Kidney (tissue), 14 donors: ENCODE measurements around the gene DPAGT1. TPM values are rescaled to one million over a fixed set of nuclear protein-coding genes. Genes with fewer than 3 reads are reported as not detected.

ENCODE experiments used
- DNase-seq, 5 donors: peaks; one replicate each; pipeline ENCODE4 v3.0.0-alpha.2; 2013 to 2020
- FAIRE-seq: peaks from 2 replicates; lab custom pipeline; 2012; peaks lifted over from hg19 to GRCh38; lab: Jason Lieb, UNC
- H3K27ac ChIP-seq, 2 donors: one replicate each; pipeline ENCODE4 v1.7.0; 2013; ENCODE audit warnings: low read depth in 2 of 2, low read length in 2 of 2, inconsistent platforms in 1 of 2
- H3K27me3 ChIP-seq: one replicate; pipeline ENCODE4 v1.7.1; 2013; ENCODE audit warnings: low read length, inconsistent platforms; ENCODE audit not compliant: control insufficient read depth, insufficient read depth
- H3K36me3 ChIP-seq, 3 donors: one replicate each; pipeline versions ENCODE4 v1.7.0 to v1.7.1; 2013; ENCODE audit warnings: low read length in 3 of 3, control low read depth in 1 of 3, inconsistent platforms in 1 of 3; ENCODE audit not compliant: insufficient read depth in 3 of 3, control insufficient read depth in 2 of 3
- H3K4me1 ChIP-seq, 3 donors: one replicate each; pipeline versions ENCODE4 v1.7.0 to v1.7.1; 2013; ENCODE audit warnings: low read length in 3 of 3, inconsistent platforms in 1 of 3, low read depth in 1 of 3; ENCODE audit not compliant: control insufficient read depth in 2 of 3, insufficient read depth in 2 of 3
- H3K4me3 ChIP-seq, 3 donors: one replicate each; pipeline versions ENCODE4 v1.7.0 to v1.8.1; 2013; ENCODE audit warnings: low read length in 3 of 3, control low read depth in 1 of 3, inconsistent platforms in 1 of 3
- H3K9ac ChIP-seq, 3 donors: one replicate each; pipeline versions ENCODE4 v1.7.0 to v1.7.1; 2013; ENCODE audit warnings: low read length in 3 of 3, control low read depth in 1 of 3, inconsistent platforms in 1 of 3
- H3K9me3 ChIP-seq, 3 donors: one replicate each; pipeline versions ENCODE4 v1.7.0 to v1.7.1; 2013; ENCODE audit warnings: low read length in 3 of 3, control low read depth in 1 of 3, inconsistent platforms in 1 of 3; ENCODE audit not compliant: control insufficient read depth in 2 of 3, insufficient read depth in 1 of 3
- CTCF ChIP-seq: IDR thresholded peaks from 3 replicates; pipeline ENCODE4 v1.5.1; 2012; ENCODE audit warnings: mild to moderate bottlenecking, moderate library complexity, borderline replicate concordance; ENCODE audit not compliant: insufficient read depth; ENCODE audit errors: extremely low read depth
- intact Hi-C: fragments of 100-400 bp; cut with DNase I; formaldehyde crosslinking; loops from one replicate; pipeline ENCODE4 v1.11.1; 2022
- polyA plus RNA-seq: library from polyadenylated mRNA; stranded (reverse); fragments of 350-450 nt; fragmentation: Illumina TruSeq; extraction: RNeasy Lipid Tissue Mini Kit (QIAGEN cat#74804); gene quantifications from one replicate; pipeline ENCODE4 v1.2.3, GENCODE V29; 2014; ENCODE audit warnings: low read depth, low replicate concordance; ENCODE audit not compliant: insufficient read depth
- total RNA-seq: library from RNA; stranded (reverse); fragmentation: NEBNext Ultra II Directional; extraction: Animal tissue kit (Norgen Biotek cat#: 25700); gene quantifications from one replicate; pipeline ENCODE4 v1.2.1, GENCODE V29; 2021
- donor health status: control.
- donor health status: control.
- donor health status: control.
- donor health status: control.
- donor health status: control.
- donor health status: DM: yes; HTN: yes; CAD: no.
- donor health status: Normal renal cell carcinoma (clear cell type).

The DPAGT1 gene
- total and polyA plus RNA-seq, 2 donors from 2014 or later: 34.8 to 41.0 TPM

DNA sequence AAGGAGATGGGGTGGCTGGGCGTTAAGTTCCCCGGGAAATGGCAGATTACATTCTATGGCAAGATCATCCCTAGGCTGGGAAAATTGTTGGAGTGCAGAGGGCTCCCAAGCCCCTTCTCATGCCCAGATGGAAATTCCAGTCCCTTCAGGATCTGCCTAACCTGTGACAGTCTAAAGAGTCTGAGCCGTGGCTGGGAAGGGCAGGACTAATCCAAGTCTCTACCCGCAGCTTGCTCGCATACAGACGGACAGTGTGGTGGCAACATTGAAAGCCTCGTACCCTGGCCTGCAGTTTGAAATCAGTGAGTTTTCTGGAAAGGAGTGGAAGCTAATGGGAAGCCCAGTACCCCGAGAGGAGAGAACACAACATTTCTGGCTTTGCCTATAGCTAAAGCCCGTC lies 13.2 kb downstream of the DPAGT1 start:
- H3K4me1 ChIP-seq: peaks cover under 1 to 19% (median 3%) of the 10 kb centered on the region in 3 donors
- H3K9ac ChIP-seq: no peak overlapping the region
- H3K4me3 ChIP-seq: no peak overlapping the region
- intact Hi-C loops: no loop called here
- no peak overlapping the region for H3K27ac ChIP-seq
- TF ChIP-seq CTCF: no peak
- DNase-seq (no peak), FAIRE-seq (no peak)
- H3K27me3 ChIP-seq: no peaks in the 10 kb centered on the region
- H3K9me3 ChIP-seq: no peaks in the 10 kb centered on the region
- peaks cover 0 to 10% (median 2%) of the 10 kb centered on the region in 3 donors for H3K36me3 ChIP-seq

- no peak for DNase-seq
These were observed 13.9 kb downstream of the DPAGT1 start for GRCh38 chr11:119087747-119088241.

GRCh38 chr11:119087123-119087522 lies 14.5 kb downstream of the DPAGT1 start:
- peaks cover 2 to 3% (median 2%) of the 10 kb centered on the region in 3 donors for H3K36me3 ChIP-seq
- no peak overlapping the region for H3K27ac ChIP-seq
- intact Hi-C loops: no loop called here
- H3K27me3 ChIP-seq: no peaks in the 10 kb centered on the region
- no peaks in the 10 kb centered on the region for H3K9me3 ChIP-seq
- no peak overlapping the region for H3K4me3 ChIP-seq
- peaks cover 0 to 10% (median 3%) of the 10 kb centered on the region in 3 donors for H3K4me1 ChIP-seq
- no peak for FAIRE-seq
- TF ChIP-seq CTCF: no peak
- H3K9ac ChIP-seq: no peak overlapping the region
- no peak for DNase-seq

More at GRCh38 chr11:119087747-119088241, 13.9 kb downstream of the DPAGT1 start:
- intact Hi-C loops: no loop called here
- Histone ChIP-seq H3K4me3 (no peak overlapping the region), H3K27me3 (no peaks in the 10 kb centered on the region), H3K9ac (no peak overlapping the region), H3K27ac (no peak overlapping the region), H3K4me1 (peaks cover 0 to 14% (median 3%) of the 10 kb centered on the region in 3 donors), H3K36me3 (peaks cover 0 to 9% (median 2%) of the 10 kb centered on the region in 3 donors), H3K9me3 (no peaks in the 10 kb centered on the region)
- no peak for FAIRE-seq
- TF ChIP-seq CTCF: no peak

DNA sequence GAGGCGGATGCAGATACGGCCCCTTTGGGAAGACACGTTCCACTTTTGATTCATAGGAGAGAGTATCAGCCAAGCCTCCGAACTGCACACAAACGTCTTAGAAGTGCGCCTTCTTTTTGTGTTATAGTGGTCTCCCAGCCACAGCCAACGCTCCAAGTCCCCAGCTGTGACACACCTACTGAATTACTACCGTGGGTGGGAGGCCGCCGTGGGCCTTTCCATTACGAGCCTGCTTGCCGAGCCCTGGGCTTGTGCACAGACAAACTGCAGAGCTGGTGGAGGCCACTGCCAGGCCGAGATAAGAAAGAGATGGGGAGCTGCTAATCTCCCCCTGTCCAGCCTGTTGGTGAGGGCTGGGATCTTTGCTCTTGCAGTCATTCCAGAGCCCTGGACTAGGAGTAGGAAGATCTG lies 16.2 kb downstream of the DPAGT1 start:
- FAIRE-seq (no peak), DNase-seq (no peak)
- Histone ChIP-seq H3K4me3 (peak overlapping the region; percentile 90 to 95 (median 91)), H3K9ac (peak overlapping the region; percentile 77 to 86 (median 85)), H3K4me1 (peaks cover 0 to 10% (median 3%) of the 10 kb centered on the region in 3 donors), H3K27me3 (no peaks in the 10 kb centered on the region), H3K9me3 (no peaks in the 10 kb centered on the region), H3K36me3 (peaks cover 0 to 16% (median 14%) of the 10 kb centered on the region in 3 donors), H3K27ac (peak overlapping the region; percentile 70 to 86)
- no peak for TF ChIP-seq CTCF
- intact Hi-C loops: no loop called here
